Activated B cell treated with CpG ODN at 0.5 μM for 24 hours (primary cell): Measurements from ENCODE around the gene VSTM2B. TPM values are rescaled to one million over a fixed set of nuclear protein-coding genes. Genes with fewer than 3 reads are reported as not detected.

Source experiments
- ATAC-seq: fragments of 200-7000 bp; cut with Tn5 transposase; one replicate; pipeline ENCODE4 v1.10.0; 2021; ENCODE audit warnings: low read depth, mild to moderate bottlenecking, moderate library complexity
- CTCF ChIA-PET: fragments of 350-600 bp; sonication (Branson Sonifier 250); formaldehyde crosslinking; loops from one replicate; lab custom pipeline; 2021; ENCODE audit warnings: antibody characterized with exemption; lab: Charles Lee
- POLR2A ChIA-PET: fragments of 350-600 bp; sonication (Branson Sonifier 250); formaldehyde crosslinking; loops from one replicate; lab custom pipeline; 2021; ENCODE audit warnings: antibody characterized with exemption; lab: Charles Lee
- DNase-seq: peaks from one replicate; pipeline ENCODE4 v3.0.0; 2022
- H3K27ac Mint-ChIP-seq: one replicate; pipeline ENCODE4 v1.8.0; 2020; ENCODE audit warnings: mixed read lengths
- H3K27me3 Mint-ChIP-seq: one replicate; pipeline ENCODE4 v1.8.0; 2021; ENCODE audit warnings: mixed read lengths
- H3K36me3 Mint-ChIP-seq: one replicate; pipeline ENCODE4 v1.8.0; 2021; ENCODE audit warnings: low read depth, mixed read lengths
- H3K4me1 Mint-ChIP-seq: one replicate; pipeline ENCODE4 v1.8.0; 2021; ENCODE audit warnings: mixed read lengths
- H3K4me3 Mint-ChIP-seq: one replicate; pipeline ENCODE4 v1.8.0; 2020; ENCODE audit warnings: mild to moderate bottlenecking, mixed read lengths
- H3K9me3 Mint-ChIP-seq: one replicate; pipeline ENCODE4 v1.8.0; 2020; ENCODE audit warnings: mixed read lengths
- CTCF ChIP-seq: fragments of 200-600 bp; IDR thresholded peaks from one replicate; pipeline ENCODE4 v1.8.0; 2022; ENCODE audit warnings: antibody characterized with exemption, mild to moderate bottlenecking
- intact Hi-C: fragments of 100-400 bp; cut with micrococcal nuclease; formaldehyde crosslinking; loops from one replicate; pipeline ENCODE4 v1.15.1; 2024
- total RNA-seq: library from RNA; stranded (reverse); gene quantifications from 2 replicates; pipeline ENCODE4 v1.2.3, GENCODE V29; 2022

The VSTM2B gene
- total RNA-seq, 1 donor from 2014 or later, result not detected

DNA sequence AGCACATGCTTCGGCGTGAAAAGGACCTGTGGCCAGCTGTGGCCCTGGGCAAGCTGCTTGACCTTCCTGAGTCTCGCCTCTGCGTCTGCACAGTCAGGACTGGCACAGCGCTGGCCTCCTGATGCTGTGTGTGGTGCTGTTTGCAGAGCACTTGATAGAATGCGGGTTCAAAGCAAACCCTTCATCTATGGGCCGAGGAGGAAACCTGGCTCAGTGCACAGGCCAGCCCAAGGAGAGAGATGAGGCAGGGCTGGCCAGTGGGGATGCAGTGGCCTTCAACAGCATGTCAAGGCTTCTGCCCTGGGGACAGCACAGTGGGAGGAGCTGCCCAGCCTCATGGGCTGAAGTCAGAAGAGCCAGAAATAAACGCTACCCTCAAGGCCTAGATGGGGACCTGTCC lies 21.3 kb upstream of the VSTM2B start:
- POLR2A ChIA-PET, result no interaction called here
- CTCF ChIA-PET, result no interaction called here
- H3K36me3 Mint-ChIP-seq, result no peaks in the 10 kb centered on the region
- no peaks in the 10 kb centered on the region for H3K4me1 Mint-ChIP-seq
- no peak overlapping the region for H3K27ac Mint-ChIP-seq
- ATAC-seq, result no peak
- peaks cover 13% of the 10 kb centered on the region for H3K27me3 Mint-ChIP-seq
- no peak for TF ChIP-seq CTCF
- intact Hi-C loops, result no loop called here
- H3K9me3 Mint-ChIP-seq, result peaks cover 3% of the 10 kb centered on the region
- H3K4me3 Mint-ChIP-seq, result no peak overlapping the region
- no peak for DNase-seq

- no peak for DNase-seq
- Mint-ChIP-seq H3K4me1 (no peaks in the 10 kb centered on the region), H3K27ac (no peak overlapping the region), H3K36me3 (no peaks in the 10 kb centered on the region), H3K9me3 (peaks cover 3% of the 10 kb centered on the region), H3K27me3 (peaks cover 15% of the 10 kb centered on the region), H3K4me3 (no peak overlapping the region)
- intact Hi-C loops, result no loop called here
- ChIA-PET POLR2A (no interaction called here), CTCF (no interaction called here)
- TF ChIP-seq CTCF, result no peak
- no peak for ATAC-seq
Observed at GRCh38 chr19:29505097-29505824, 20.5 kb upstream of the VSTM2B start.

- DNase-seq (no peak), ATAC-seq (no peak)
- no peak for TF ChIP-seq CTCF
- Mint-ChIP-seq H3K4me1 (no peaks in the 10 kb centered on the region), H3K9me3 (peaks cover 3% of the 10 kb centered on the region), H3K27me3 (peaks cover 15% of the 10 kb centered on the region), H3K36me3 (no peaks in the 10 kb centered on the region), H3K27ac (no peak overlapping the region), H3K4me3 (no peak overlapping the region)
- ChIA-PET CTCF (no interaction called here), POLR2A (no interaction called here)
- intact Hi-C loops, result no loop called here
Observed at GRCh38 chr19:29506619-29506911, 19.2 kb upstream of the VSTM2B start.

GRCh38 chr19:29507081-29507860 lies 18.5 kb upstream of the VSTM2B start:
- ChIA-PET CTCF (no interaction called here), POLR2A (no interaction called here)
- Mint-ChIP-seq H3K27me3 (peaks cover 15% of the 10 kb centered on the region), H3K36me3 (no peaks in the 10 kb centered on the region), H3K4me3 (no peak overlapping the region), H3K9me3 (peaks cover 3% of the 10 kb centered on the region), H3K4me1 (no peaks in the 10 kb centered on the region), H3K27ac (no peak overlapping the region)
- DNase-seq (no peak), ATAC-seq (no peak)
- TF ChIP-seq CTCF, result no peak
- intact Hi-C loops, result no loop called here

DNA sequence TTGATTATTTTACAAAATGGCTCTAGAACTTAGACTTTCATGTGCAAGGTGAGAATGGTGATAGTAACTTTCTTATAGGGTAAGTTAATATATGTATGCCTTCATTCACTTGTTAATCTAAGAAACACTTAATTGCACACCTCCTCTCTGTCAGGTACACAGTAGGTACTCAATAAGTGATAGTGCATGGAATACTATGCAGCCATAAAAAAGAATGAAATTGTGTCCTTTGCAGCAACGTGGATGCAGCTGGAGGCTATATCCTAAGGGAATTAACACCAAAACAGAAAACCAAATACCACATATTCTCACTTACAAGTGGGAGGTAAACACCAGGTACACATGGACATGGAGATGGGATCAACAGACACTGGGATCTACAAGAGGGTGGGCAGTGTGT lies 17.6 kb upstream of the VSTM2B start:
- Mint-ChIP-seq H3K27me3 (peaks cover 15% of the 10 kb centered on the region), H3K4me1 (no peaks in the 10 kb centered on the region), H3K36me3 (no peaks in the 10 kb centered on the region), H3K4me3 (no peak overlapping the region), H3K27ac (no peak overlapping the region), H3K9me3 (peaks cover 3% of the 10 kb centered on the region)
- intact Hi-C loops, result no loop called here
- ChIA-PET CTCF (no interaction called here), POLR2A (no interaction called here)
- TF ChIP-seq CTCF, result no peak
- no peak for ATAC-seq
- no peak for DNase-seq
